ENCODE data around the gene COLEC12.

COLEC12 gene

GRCh38 chr18:355678-356077, 144.8 kb downstream of the COLEC12 start:
- no peaks in the 10 kb centered on the region for H3K4me1 Mint-ChIP-seq
- peaks cover 9% of the 10 kb centered on the region for H3K27me3 Mint-ChIP-seq
- CTCF ChIA-PET = interaction anchor here (0.6 kb wide), 1 partner anchor 50 kb away, joined by 3 read pairs; no protein-coding TSS in a partner anchor
- no peaks in the 10 kb centered on the region for H3K36me3 Mint-ChIP-seq
- no peak for DNase-seq
- no peaks in the 10 kb centered on the region for H3K9me3 Mint-ChIP-seq
- H3K27ac Mint-ChIP-seq = no peak overlapping the region
- no peak overlapping the region for H3K4me3 Mint-ChIP-seq

- Mint-ChIP-seq H3K4me3 (no peak overlapping the region), H3K27me3 (peaks cover 9% of the 10 kb centered on the region), H3K36me3 (no peaks in the 10 kb centered on the region), H3K27ac (no peak overlapping the region), H3K9me3 (no peaks in the 10 kb centered on the region), H3K4me1 (no peaks in the 10 kb centered on the region)
- no peak for DNase-seq
- CTCF ChIA-PET = no interaction called here
These were observed 146.0 kb downstream of the COLEC12 start for GRCh38 chr18:354471-354870.

GRCh38 chr18:354003-354402, 146.5 kb downstream of the COLEC12 start:
- no peak for DNase-seq
- peaks cover 9% of the 10 kb centered on the region for H3K27me3 Mint-ChIP-seq
- CTCF ChIA-PET = no interaction called here
- no peaks in the 10 kb centered on the region for H3K36me3 Mint-ChIP-seq
- no peaks in the 10 kb centered on the region for H3K9me3 Mint-ChIP-seq
- H3K4me3 Mint-ChIP-seq = no peak overlapping the region
- no peak overlapping the region for H3K27ac Mint-ChIP-seq
- no peaks in the 10 kb centered on the region for H3K4me1 Mint-ChIP-seq

GRCh38 chr18:352438-352837, 148.1 kb downstream of the COLEC12 start:
- no peak overlapping the region for H3K4me3 Mint-ChIP-seq
- peaks cover 9% of the 10 kb centered on the region for H3K27me3 Mint-ChIP-seq
- H3K4me1 Mint-ChIP-seq = no peaks in the 10 kb centered on the region
- CTCF ChIA-PET = no interaction called here
- H3K36me3 Mint-ChIP-seq = no peaks in the 10 kb centered on the region
- no peak overlapping the region for H3K27ac Mint-ChIP-seq
- no peaks in the 10 kb centered on the region for H3K9me3 Mint-ChIP-seq
- DNase-seq = no peak

GRCh38 chr18:350953-351572, 149.4 kb downstream of the COLEC12 start:
- no peak overlapping the region for H3K4me3 Mint-ChIP-seq
- no peak overlapping the region for H3K27ac Mint-ChIP-seq
- H3K4me1 Mint-ChIP-seq = no peaks in the 10 kb centered on the region
- no peaks in the 10 kb centered on the region for H3K9me3 Mint-ChIP-seq
- H3K36me3 Mint-ChIP-seq = no peaks in the 10 kb centered on the region
- DNase-seq = no peak
- peaks cover 17% of the 10 kb centered on the region for H3K27me3 Mint-ChIP-seq
- CTCF ChIA-PET = interaction anchor here (0.7 kb wide), 1 partner anchor 30 kb away, joined by 4 read pairs; no protein-coding TSS in a partner anchor

GRCh38 chr18:346600-346999, 153.9 kb downstream of the COLEC12 start:
- Mint-ChIP-seq H3K4me3 (no peak overlapping the region), H3K4me1 (no peaks in the 10 kb centered on the region), H3K9me3 (no peaks in the 10 kb centered on the region), H3K36me3 (no peaks in the 10 kb centered on the region), H3K27ac (no peak overlapping the region), H3K27me3 (peaks cover 12% of the 10 kb centered on the region)
- DNase-seq = no peak
- CTCF ChIA-PET = no interaction called here

GRCh38 chr18:341102-341501, 159.4 kb downstream of the COLEC12 start:
- Mint-ChIP-seq H3K4me3 (no peak overlapping the region), H3K9me3 (no peaks in the 10 kb centered on the region), H3K4me1 (no peaks in the 10 kb centered on the region), H3K27me3 (peaks cover 9% of the 10 kb centered on the region), H3K27ac (no peak overlapping the region), H3K36me3 (no peaks in the 10 kb centered on the region)
- no peak for DNase-seq
- CTCF ChIA-PET = no interaction called here

GRCh38 chr18:340044-340443, 160.5 kb downstream of the COLEC12 start:
- H3K36me3 Mint-ChIP-seq = no peaks in the 10 kb centered on the region
- peaks cover 9% of the 10 kb centered on the region for H3K27me3 Mint-ChIP-seq
- CTCF ChIA-PET = no interaction called here
- no peak overlapping the region for H3K27ac Mint-ChIP-seq
- no peaks in the 10 kb centered on the region for H3K4me1 Mint-ChIP-seq
- no peak overlapping the region for H3K4me3 Mint-ChIP-seq
- DNase-seq = no peak
- H3K9me3 Mint-ChIP-seq = no peaks in the 10 kb centered on the region

GRCh38 chr18:339200-339599, 161.3 kb downstream of the COLEC12 start:
- peaks cover 9% of the 10 kb centered on the region for H3K27me3 Mint-ChIP-seq
- CTCF ChIA-PET = no interaction called here
- H3K27ac Mint-ChIP-seq = no peak overlapping the region
- no peak for DNase-seq
- no peaks in the 10 kb centered on the region for H3K36me3 Mint-ChIP-seq
- H3K4me3 Mint-ChIP-seq = no peak overlapping the region
- H3K9me3 Mint-ChIP-seq = no peaks in the 10 kb centered on the region
- H3K4me1 Mint-ChIP-seq = no peaks in the 10 kb centered on the region

GRCh38 chr18:336713-337112, 163.8 kb downstream of the COLEC12 start:
- no peak overlapping the region for H3K4me3 Mint-ChIP-seq
- CTCF ChIA-PET = no interaction called here
- DNase-seq = no peak
- H3K27me3 Mint-ChIP-seq = peaks cover 5% of the 10 kb centered on the region
- no peaks in the 10 kb centered on the region for H3K9me3 Mint-ChIP-seq
- no peaks in the 10 kb centered on the region for H3K4me1 Mint-ChIP-seq
- no peak overlapping the region for H3K27ac Mint-ChIP-seq
- H3K36me3 Mint-ChIP-seq = no peaks in the 10 kb centered on the region

GRCh38 chr18:335733-336132, 164.8 kb downstream of the COLEC12 start:
- H3K36me3 Mint-ChIP-seq = no peaks in the 10 kb centered on the region
- H3K9me3 Mint-ChIP-seq = no peaks in the 10 kb centered on the region
- peaks cover 12% of the 10 kb centered on the region for H3K27me3 Mint-ChIP-seq
- CTCF ChIA-PET = no interaction called here
- H3K4me3 Mint-ChIP-seq = no peak overlapping the region
- H3K27ac Mint-ChIP-seq = no peak overlapping the region
- DNase-seq = no peak
- no peaks in the 10 kb centered on the region for H3K4me1 Mint-ChIP-seq

GRCh38 chr18:334575-335132, 165.8 kb downstream of the COLEC12 start:
- peaks cover 15% of the 10 kb centered on the region for H3K27me3 Mint-ChIP-seq
- H3K36me3 Mint-ChIP-seq = no peaks in the 10 kb centered on the region
- DNase-seq = no peak
- H3K27ac Mint-ChIP-seq = no peak overlapping the region
- H3K4me1 Mint-ChIP-seq = no peaks in the 10 kb centered on the region
- H3K4me3 Mint-ChIP-seq = no peak overlapping the region
- no peaks in the 10 kb centered on the region for H3K9me3 Mint-ChIP-seq
- CTCF ChIA-PET = no interaction called here

- no peak for DNase-seq
- Mint-ChIP-seq H3K27ac (no peak overlapping the region), H3K27me3 (peaks cover 18% of the 10 kb centered on the region), H3K4me3 (no peak overlapping the region), H3K4me1 (no peaks in the 10 kb centered on the region), H3K9me3 (no peaks in the 10 kb centered on the region), H3K36me3 (no peaks in the 10 kb centered on the region)
- CTCF ChIA-PET = interaction anchor here (0.5 kb wide), 1 partner anchor 1349 kb away, joined by 3 read pairs; no protein-coding TSS in a partner anchor
These were observed 167.6 kb downstream of the COLEC12 start for GRCh38 chr18:332721-333510.

- H3K4me3 Mint-ChIP-seq = no peak overlapping the region
- CTCF ChIA-PET = no interaction called here
- no peaks in the 10 kb centered on the region for H3K4me1 Mint-ChIP-seq
- H3K36me3 Mint-ChIP-seq = no peaks in the 10 kb centered on the region
- no peaks in the 10 kb centered on the region for H3K9me3 Mint-ChIP-seq
- no peak for DNase-seq
- H3K27ac Mint-ChIP-seq = no peak overlapping the region
- peaks cover 14% of the 10 kb centered on the region for H3K27me3 Mint-ChIP-seq
These were observed 168.5 kb downstream of the COLEC12 start for GRCh38 chr18:332007-332406.

GRCh38 chr18:331221-331821, 169.2 kb downstream of the COLEC12 start:
- CTCF ChIA-PET = no interaction called here
- Mint-ChIP-seq H3K27ac (no peak overlapping the region), H3K4me3 (no peak overlapping the region), H3K27me3 (peaks cover 14% of the 10 kb centered on the region), H3K4me1 (no peaks in the 10 kb centered on the region), H3K9me3 (no peaks in the 10 kb centered on the region), H3K36me3 (no peaks in the 10 kb centered on the region)
- no peak for DNase-seq
